Left lung (tissue), 10 donors: ENCODE measurements around the gene PAX5. TPM values are rescaled to one million over a fixed set of nuclear protein-coding genes. Genes with fewer than 3 reads are reported as not detected.

ENCODE experiments used
- ATAC-seq: fragments of 200-7000 bp; cut with Tn5 transposase; one replicate; pipeline ENCODE4 v1.9.1; 2020; ENCODE audit warnings: moderate library complexity
- DNase-seq, 4 donors: peaks; one replicate each; pipeline ENCODE4 v3.0.0-alpha.2; 2013 to 2020
- H3K27ac ChIP-seq, 2 donors: fragments of 200-600 bp; sonication (generic) in 1 of 2; one replicate each; pipeline versions ENCODE4 v1.5.0 to v1.8.0; 2020 to 2021
- H3K27me3 ChIP-seq, 2 donors: fragments of 200-600 bp; sonication (generic) in 1 of 2; one replicate each; pipeline versions ENCODE4 v1.5.0 to v1.8.0; 2020 to 2021
- H3K36me3 ChIP-seq, 2 donors: fragments of 200-600 bp; sonication (generic) in 1 of 2; one replicate each; pipeline versions ENCODE4 v1.5.0 to v1.8.0; 2020 to 2021
- H3K4me1 ChIP-seq, 2 donors: fragments of 200-600 bp; one replicate each; pipeline ENCODE4 v1.8.0; 2021
- H3K4me3 ChIP-seq, 2 donors: fragments of 200-600 bp; sonication (generic) in 1 of 2; one replicate each; pipeline versions ENCODE4 v1.5.0 to v1.8.0; 2020 to 2021; ENCODE audit warnings: mild to moderate bottlenecking in 1 of 2
- H3K9me3 ChIP-seq, 2 donors: fragments of 200-600 bp; sonication (generic) in 1 of 2; one replicate each; pipeline versions ENCODE4 v1.5.0 to v1.8.0; 2020 to 2021
- CTCF ChIP-seq, 2 donors: fragments of 200-600 bp; sonication (generic) in 1 of 2; IDR thresholded peaks; one replicate each; pipeline versions ENCODE4 v1.5.0 to v1.8.0; 2021; ENCODE audit warnings: antibody characterized with exemption in 2 of 2
- intact Hi-C, 2 donors: fragments of 100-400 bp; cut with DNase I; formaldehyde crosslinking; loops; one replicate each; pipeline versions ENCODE4 v1.11.2 to v1.14.2; 2022
- polyA plus RNA-seq, 6 donors: library from polyadenylated mRNA; unstranded; fragments of 120-200 nt; gene quantifications; one replicate each; pipeline ENCODE4 v1.2.1, GENCODE V29; 2013; ENCODE audit not compliant: insufficient read length in 6 of 6
- total RNA-seq, 2 donors: library from RNA; stranded (reverse); fragmentation: NEBNext Ultra II Directional; extraction: Animal tissue kit (Norgen Biotek cat#: 25700); gene quantifications; one replicate each; pipeline ENCODE4 v1.2.1, GENCODE V29; 2021
- donor health status: DM: no; HTN: yes; CAD: no.
- donor health status: DM: no; HTN: no; CAD: no.

PAX5 gene
- total and polyA plus RNA-seq, 8 donors = 0.03 to 0.65 (median 0.13) TPM

- H3K36me3 ChIP-seq = no peaks in the 10 kb centered on the region
Observed at GRCh38 chr9:36812556-36812955, 221.5 kb downstream of the PAX5 start.

GRCh38 chr9:36808251-36808650 lies 225.8 kb downstream of the PAX5 start:
- H3K9me3 ChIP-seq = no peaks in the 10 kb centered on the region
- intact Hi-C loops = no loop called here
- TF ChIP-seq CTCF (IDR thresholded peaks at IDR 0.05) = no peak
- H3K27me3 ChIP-seq = no peaks in the 10 kb centered on the region
- no peaks in the 10 kb centered on the region for H3K4me1 ChIP-seq
- ATAC-seq = no peak
- no peak for DNase-seq
- no peaks in the 10 kb centered on the region for H3K36me3 ChIP-seq
- no peak overlapping the region for H3K27ac ChIP-seq
- H3K4me3 ChIP-seq = no peak overlapping the region

More at GRCh38 chr9:36812556-36812955, 221.5 kb downstream of the PAX5 start:
- peaks cover 0 to 19% of the 10 kb centered on the region in 2 donors for H3K27me3 ChIP-seq
- intact Hi-C loops = no loop called here
- H3K27ac ChIP-seq = no peak overlapping the region
- H3K4me1 ChIP-seq = no peaks in the 10 kb centered on the region
- H3K9me3 ChIP-seq = no peaks in the 10 kb centered on the region
- TF ChIP-seq CTCF (IDR thresholded peaks at IDR 0.05) = no peak
- ATAC-seq (no peak), DNase-seq (no peak)
- H3K4me3 ChIP-seq = no peak overlapping the region

- Histone ChIP-seq H3K27ac (no peak overlapping the region), H3K4me1 (no peaks in the 10 kb centered on the region), H3K36me3 (no peaks in the 10 kb centered on the region), H3K27me3 (peaks cover 0 to 21% of the 10 kb centered on the region in 2 donors), H3K4me3 (no peak overlapping the region), H3K9me3 (no peaks in the 10 kb centered on the region)
- no peak for DNase-seq
- intact Hi-C loops = no loop called here
- no peak for TF ChIP-seq CTCF (IDR thresholded peaks at IDR 0.05)
- no peak for ATAC-seq
Observed at GRCh38 chr9:36803961-36804360, 230.1 kb downstream of the PAX5 start.

GRCh38 chr9:36802201-36802920 lies 231.7 kb downstream of the PAX5 start:
- ATAC-seq = no peak
- peaks cover 0 to 21% of the 10 kb centered on the region in 2 donors for H3K27me3 ChIP-seq

GRCh38 chr9:36800455-36800854 lies 233.6 kb downstream of the PAX5 start:
- no peak overlapping the region for H3K4me3 ChIP-seq
- intact Hi-C loops = no loop called here
- H3K36me3 ChIP-seq = no peaks in the 10 kb centered on the region
- H3K27ac ChIP-seq = no peak overlapping the region
- H3K4me1 ChIP-seq = no peaks in the 10 kb centered on the region
- DNase-seq (no peak), ATAC-seq (no peak)
- TF ChIP-seq CTCF (IDR thresholded peaks at IDR 0.05) = no peak
- no peaks in the 10 kb centered on the region for H3K9me3 ChIP-seq
- peaks cover 0 to 21% of the 10 kb centered on the region in 2 donors for H3K27me3 ChIP-seq

More at GRCh38 chr9:36802201-36802920, 231.7 kb downstream of the PAX5 start:
- H3K9me3 ChIP-seq = no peaks in the 10 kb centered on the region
- no peaks in the 10 kb centered on the region for H3K36me3 ChIP-seq
- no peak overlapping the region for H3K27ac ChIP-seq
- intact Hi-C loops = no loop called here
- no peak overlapping the region for H3K4me3 ChIP-seq
- H3K4me1 ChIP-seq = no peaks in the 10 kb centered on the region
- no peak for DNase-seq
- TF ChIP-seq CTCF (IDR thresholded peaks at IDR 0.05) = no peak
